SW 1271 (cell line): ENCODE measurements around the gene USP31.

Source experiments
- DNase-seq, 2 experiments: peaks; one replicate each; lab custom pipeline; 2025; lab: John Stamatoyannopoulos, UW

The USP31 gene

GRCh38 chr16:23060458-23061320 is 88.6 kb downstream of the USP31 start:
- peak; percentile 19 to 33 for DNase-seq

- no peak for DNase-seq
Measured at GRCh38 chr16:23059433-23059832, 89.8 kb downstream of the USP31 start.

GRCh38 chr16:23058576-23058975 is 90.7 kb downstream of the USP31 start:
- DNase-seq = no peak

- DNase-seq = no peak
Measured at GRCh38 chr16:23057013-23057596, 92.1 kb downstream of the USP31 start.

- no peak for DNase-seq
Measured at GRCh38 chr16:23055481-23055880, 93.8 kb downstream of the USP31 start.

GRCh38 chr16:23052908-23053580 is 96.2 kb downstream of the USP31 start:
- DNase-seq = no peak

- no peak for DNase-seq
Measured at GRCh38 chr16:23052221-23052620, 97.0 kb downstream of the USP31 start.

GRCh38 chr16:23051587-23051986 is 97.7 kb downstream of the USP31 start:
- DNase-seq = no peak

GRCh38 chr16:23048164-23048563 is 101.1 kb downstream of the USP31 start:
- no peak for DNase-seq

- DNase-seq = no peak
Measured at GRCh38 chr16:23045025-23045424, 104.2 kb downstream of the USP31 start.

- DNase-seq = no peak
Measured at GRCh38 chr16:23040246-23040645, 109.0 kb downstream of the USP31 start.

- DNase-seq = no peak
Measured at GRCh38 chr16:23039118-23039517, 110.1 kb downstream of the USP31 start.

- DNase-seq = no peak
Measured at GRCh38 chr16:23035240-23035639, 114.0 kb downstream of the USP31 start.

- DNase-seq = no peak
Measured at GRCh38 chr16:23031508-23032098, 117.6 kb downstream of the USP31 start.

- no peak for DNase-seq
Measured at GRCh38 chr16:23029733-23030420, 119.4 kb downstream of the USP31 start.

- no peak for DNase-seq
Measured at GRCh38 chr16:23027386-23027785, 121.9 kb downstream of the USP31 start.

- DNase-seq = no peak
Measured at GRCh38 chr16:23026784-23027362, 122.4 kb downstream of the USP31 start.

- no peak for DNase-seq
Measured at GRCh38 chr16:23025692-23026307, 123.5 kb downstream of the USP31 start.

- DNase-seq = no peak
Measured at GRCh38 chr16:23024044-23024443, 125.2 kb downstream of the USP31 start.

- no peak for DNase-seq
Measured at GRCh38 chr16:23020084-23020483, 129.2 kb downstream of the USP31 start.

- DNase-seq = no peak
Measured at GRCh38 chr16:23016368-23016767, 132.9 kb downstream of the USP31 start.
